HepG2 (cell line): ENCODE results near the gene PSD. TPM values are rescaled to one million over a fixed set of nuclear protein-coding genes. Genes with fewer than 3 reads are reported as not detected.

Experiments used
- ELF1 ChIP-seq: sonication (generic); formaldehyde crosslinking; IDR thresholded peaks from 2 replicates; pipeline ENCODE4 v1.4.0; 2020; ENCODE audit warnings: missing genetic modification reagents
- ELF3 ChIP-seq: IDR thresholded peaks from 2 replicates; pipeline ENCODE4 v1.6.1; 2016; ENCODE audit warnings: missing genetic modification reagents, missing compliant biosample characterization
- GATAD1 ChIP-seq: IDR thresholded peaks from 2 replicates; pipeline ENCODE4 v1.6.1; 2016; ENCODE audit warnings: missing genetic modification reagents, missing compliant biosample characterization
- JUND ChIP-seq: sonication (generic); formaldehyde crosslinking; IDR thresholded peaks from 2 replicates; pipeline ENCODE4 v1.8.0; 2022; ENCODE audit warnings: mild to moderate bottlenecking, missing genetic modification reagents
- NCOR1 ChIP-seq: fragments of 200-600 bp; sonication (generic); IDR thresholded peaks from 2 replicates; pipeline ENCODE4 v1.7.0; 2017; ENCODE audit warnings: antibody characterized with exemption, low read length, borderline replicate concordance
- RARA ChIP-seq: IDR thresholded peaks from 2 replicates; pipeline ENCODE4 v1.6.1; 2016; ENCODE audit warnings: missing genetic modification reagents, missing compliant biosample characterization
- SAP130 ChIP-seq: IDR thresholded peaks from 2 replicates; pipeline ENCODE4 v1.6.1; 2016; ENCODE audit warnings: low read depth
- SIX4 ChIP-seq: sonication (generic); formaldehyde crosslinking; IDR thresholded peaks from 2 replicates; pipeline ENCODE4 v1.4.0; 2020; ENCODE audit warnings: missing genetic modification reagents
- TEAD3 ChIP-seq: optimal IDR thresholded peaks from 2 replicates; pipeline ENCODE3; 2016; ENCODE audit warnings: borderline replicate concordance
- THYN1 ChIP-seq: sonication (generic); formaldehyde crosslinking; IDR thresholded peaks from 2 replicates; pipeline ENCODE4 v1.8.1; 2023; ENCODE audit warnings: low read depth, mild to moderate bottlenecking, moderate library complexity, missing genetic modification reagents, borderline replicate concordance
- ZC3H13 ChIP-seq: sonication (generic); formaldehyde crosslinking; IDR thresholded peaks from 2 replicates; pipeline ENCODE4 v1.8.1; 2023; ENCODE audit warnings: mild to moderate bottlenecking, missing genetic modification reagents, moderate library complexity
- ZNF562 ChIP-seq: sonication (generic); formaldehyde crosslinking; IDR thresholded peaks from 2 replicates; pipeline ENCODE4 v1.8.0; 2022; ENCODE audit warnings: missing genetic modification reagents, borderline replicate concordance
- ZSCAN21 ChIP-seq: sonication (generic); formaldehyde crosslinking; IDR thresholded peaks from 2 replicates; pipeline ENCODE4 v1.8.0; 2022; ENCODE audit warnings: mild to moderate bottlenecking, missing genetic modification reagents, moderate library complexity, borderline replicate concordance
- polyA plus RNA-seq, 8 experiments: library from polyadenylated mRNA; depleted of rRNA in 3 of 8; stranded (reverse) in 7 of 8; unstranded in 1 of 8; fragments of >200 nt; fragmentation: Illumina TruSeq in 4 of 8; extraction: Trizol in 4 of 8; gene quantifications; 2 replicates each; pipeline versions ENCODE4 v1.2.1 to v1.2.3, GENCODE V29; 2011 to 2016; ENCODE audit warnings: low read depth in 4 of 8, missing spikeins in 1 of 8, mixed read lengths in 1 of 8; ENCODE audit not compliant: insufficient read depth in 1 of 8
- total RNA-seq, 5 experiments: library from RNA; depleted of rRNA; stranded (reverse); fragments of >200 nt; fragmentation: Illumina TruSeq; extraction: Trizol; gene quantifications; 2 replicates each; pipeline ENCODE4 v1.2.3, GENCODE V29; 2016; ENCODE audit warnings: low read depth in 1 of 5
- TF ChIP-seq, protein P1 (sequence below): sonication (generic); formaldehyde crosslinking; IDR thresholded peaks from 2 replicates; pipeline ENCODE4 v1.8.0; 2022; ENCODE audit warnings: mild to moderate bottlenecking, missing genetic modification reagents, moderate library complexity
- TF ChIP-seq, protein P2 (sequence below): sonication (generic); formaldehyde crosslinking; IDR thresholded peaks from 2 replicates; pipeline ENCODE4 v1.5.0; 2020; ENCODE audit warnings: missing genetic modification reagents
- TF ChIP-seq, protein P3 (sequence below): conservative IDR thresholded peaks from 2 replicates; pipeline ENCODE4 v1.6.1; 2018; ENCODE audit warnings: missing genetic modification reagents
- TF ChIP-seq, protein P4 (sequence below): sonication (generic); formaldehyde crosslinking; IDR thresholded peaks from 2 replicates; pipeline ENCODE4 v1.4.0; 2020; ENCODE audit warnings: missing genetic modification reagents, borderline replicate concordance
- TF ChIP-seq, protein P5 (sequence below): sonication (generic); formaldehyde crosslinking; IDR thresholded peaks from 2 replicates; pipeline ENCODE4 v1.4.0; 2020; ENCODE audit warnings: missing genetic modification reagents, mild to moderate bottlenecking, borderline replicate concordance
- TF ChIP-seq, protein P6 (sequence below): sonication (generic); formaldehyde crosslinking; IDR thresholded peaks from 2 replicates; pipeline ENCODE4 v1.4.0; 2020; ENCODE audit warnings: missing genetic modification reagents

Gene PSD
- total and polyA plus RNA-seq, 2 of the 13 experiments (the other 11 are each of a cell fraction or from before 2014, with no cell fraction given): 0.35 to 0.58 TPM

- TF ChIP-seq, protein P1, sequence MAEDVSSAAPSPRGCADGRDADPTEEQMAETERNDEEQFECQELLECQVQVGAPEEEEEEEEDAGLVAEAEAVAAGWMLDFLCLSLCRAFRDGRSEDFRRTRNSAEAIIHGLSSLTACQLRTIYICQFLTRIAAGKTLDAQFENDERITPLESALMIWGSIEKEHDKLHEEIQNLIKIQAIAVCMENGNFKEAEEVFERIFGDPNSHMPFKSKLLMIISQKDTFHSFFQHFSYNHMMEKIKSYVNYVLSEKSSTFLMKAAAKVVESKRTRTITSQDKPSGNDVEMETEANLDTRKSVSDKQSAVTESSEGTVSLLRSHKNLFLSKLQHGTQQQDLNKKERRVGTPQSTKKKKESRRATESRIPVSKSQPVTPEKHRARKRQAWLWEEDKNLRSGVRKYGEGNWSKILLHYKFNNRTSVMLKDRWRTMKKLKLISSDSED (CRISPR knock-in tag): no peak
- TF ChIP-seq, protein P2, sequence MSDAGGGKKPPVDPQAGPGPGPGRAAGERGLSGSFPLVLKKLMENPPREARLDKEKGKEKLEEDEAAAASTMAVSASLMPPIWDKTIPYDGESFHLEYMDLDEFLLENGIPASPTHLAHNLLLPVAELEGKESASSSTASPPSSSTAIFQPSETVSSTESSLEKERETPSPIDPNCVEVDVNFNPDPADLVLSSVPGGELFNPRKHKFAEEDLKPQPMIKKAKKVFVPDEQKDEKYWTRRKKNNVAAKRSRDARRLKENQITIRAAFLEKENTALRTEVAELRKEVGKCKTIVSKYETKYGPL (CRISPR knock-in tag): 0 out of 2 replicates have a peak, but pooled peaks have one; percentile 42
- TF ChIP-seq NCOR1 (peak; percentile 6; the same call in 1 of the 2 replicates), JUND (CRISPR knock-in tag) (peak; percentile 53; the same call in 1 of the 2 replicates), RARA (peak; percentile 52), SIX4 (CRISPR knock-in tag) (peak; percentile 17; the same call in 1 of the 2 replicates), TEAD3 (CRISPR knock-in tag) (peak; percentile 31), ELF1 (CRISPR knock-in tag) (peak; percentile 79), GATAD1 (CRISPR knock-in tag) (peak; percentile 98), SAP130 (CRISPR knock-in tag) (peak; percentile 95), ZC3H13 (CRISPR knock-in tag) (peak; percentile 74; the same call in 1 of the 2 replicates), THYN1 (CRISPR knock-in tag) (0 out of 2 replicates have a peak, but pooled peaks have one; percentile 82), ZSCAN21 (CRISPR knock-in tag) (peak; percentile 81; the same call in 1 of the 2 replicates), ZNF562 (CRISPR knock-in tag) (no peak), ELF3 (CRISPR knock-in tag) (peak; percentile 74)
- TF ChIP-seq, protein P3, sequence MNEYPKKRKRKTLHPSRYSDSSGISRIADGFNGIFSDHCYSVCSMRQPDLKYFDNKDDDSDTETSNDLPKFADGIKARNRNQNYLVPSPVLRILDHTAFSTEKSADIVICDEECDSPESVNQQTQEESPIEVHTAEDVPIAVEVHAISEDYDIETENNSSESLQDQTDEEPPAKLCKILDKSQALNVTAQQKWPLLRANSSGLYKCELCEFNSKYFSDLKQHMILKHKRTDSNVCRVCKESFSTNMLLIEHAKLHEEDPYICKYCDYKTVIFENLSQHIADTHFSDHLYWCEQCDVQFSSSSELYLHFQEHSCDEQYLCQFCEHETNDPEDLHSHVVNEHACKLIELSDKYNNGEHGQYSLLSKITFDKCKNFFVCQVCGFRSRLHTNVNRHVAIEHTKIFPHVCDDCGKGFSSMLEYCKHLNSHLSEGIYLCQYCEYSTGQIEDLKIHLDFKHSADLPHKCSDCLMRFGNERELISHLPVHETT (CRISPR knock-in tag): peak; percentile 83
- TF ChIP-seq, protein P4, sequence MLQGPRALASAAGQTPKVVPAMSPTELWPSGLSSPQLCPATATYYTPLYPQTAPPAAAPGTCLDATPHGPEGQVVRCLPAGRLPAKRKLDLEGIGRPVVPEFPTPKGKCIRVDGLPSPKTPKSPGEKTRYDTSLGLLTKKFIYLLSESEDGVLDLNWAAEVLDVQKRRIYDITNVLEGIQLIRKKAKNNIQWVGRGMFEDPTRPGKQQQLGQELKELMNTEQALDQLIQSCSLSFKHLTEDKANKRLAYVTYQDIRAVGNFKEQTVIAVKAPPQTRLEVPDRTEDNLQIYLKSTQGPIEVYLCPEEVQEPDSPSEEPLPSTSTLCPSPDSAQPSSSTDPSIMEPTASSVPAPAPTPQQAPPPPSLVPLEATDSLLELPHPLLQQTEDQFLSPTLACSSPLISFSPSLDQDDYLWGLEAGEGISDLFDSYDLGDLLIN (CRISPR knock-in tag): no peak
- TF ChIP-seq, protein P5, sequence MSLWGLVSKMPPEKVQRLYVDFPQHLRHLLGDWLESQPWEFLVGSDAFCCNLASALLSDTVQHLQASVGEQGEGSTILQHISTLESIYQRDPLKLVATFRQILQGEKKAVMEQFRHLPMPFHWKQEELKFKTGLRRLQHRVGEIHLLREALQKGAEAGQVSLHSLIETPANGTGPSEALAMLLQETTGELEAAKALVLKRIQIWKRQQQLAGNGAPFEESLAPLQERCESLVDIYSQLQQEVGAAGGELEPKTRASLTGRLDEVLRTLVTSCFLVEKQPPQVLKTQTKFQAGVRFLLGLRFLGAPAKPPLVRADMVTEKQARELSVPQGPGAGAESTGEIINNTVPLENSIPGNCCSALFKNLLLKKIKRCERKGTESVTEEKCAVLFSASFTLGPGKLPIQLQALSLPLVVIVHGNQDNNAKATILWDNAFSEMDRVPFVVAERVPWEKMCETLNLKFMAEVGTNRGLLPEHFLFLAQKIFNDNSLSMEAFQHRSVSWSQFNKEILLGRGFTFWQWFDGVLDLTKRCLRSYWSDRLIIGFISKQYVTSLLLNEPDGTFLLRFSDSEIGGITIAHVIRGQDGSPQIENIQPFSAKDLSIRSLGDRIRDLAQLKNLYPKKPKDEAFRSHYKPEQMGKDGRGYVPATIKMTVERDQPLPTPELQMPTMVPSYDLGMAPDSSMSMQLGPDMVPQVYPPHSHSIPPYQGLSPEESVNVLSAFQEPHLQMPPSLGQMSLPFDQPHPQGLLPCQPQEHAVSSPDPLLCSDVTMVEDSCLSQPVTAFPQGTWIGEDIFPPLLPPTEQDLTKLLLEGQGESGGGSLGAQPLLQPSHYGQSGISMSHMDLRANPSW (CRISPR knock-in tag): no peak
- TF ChIP-seq, protein P6, sequence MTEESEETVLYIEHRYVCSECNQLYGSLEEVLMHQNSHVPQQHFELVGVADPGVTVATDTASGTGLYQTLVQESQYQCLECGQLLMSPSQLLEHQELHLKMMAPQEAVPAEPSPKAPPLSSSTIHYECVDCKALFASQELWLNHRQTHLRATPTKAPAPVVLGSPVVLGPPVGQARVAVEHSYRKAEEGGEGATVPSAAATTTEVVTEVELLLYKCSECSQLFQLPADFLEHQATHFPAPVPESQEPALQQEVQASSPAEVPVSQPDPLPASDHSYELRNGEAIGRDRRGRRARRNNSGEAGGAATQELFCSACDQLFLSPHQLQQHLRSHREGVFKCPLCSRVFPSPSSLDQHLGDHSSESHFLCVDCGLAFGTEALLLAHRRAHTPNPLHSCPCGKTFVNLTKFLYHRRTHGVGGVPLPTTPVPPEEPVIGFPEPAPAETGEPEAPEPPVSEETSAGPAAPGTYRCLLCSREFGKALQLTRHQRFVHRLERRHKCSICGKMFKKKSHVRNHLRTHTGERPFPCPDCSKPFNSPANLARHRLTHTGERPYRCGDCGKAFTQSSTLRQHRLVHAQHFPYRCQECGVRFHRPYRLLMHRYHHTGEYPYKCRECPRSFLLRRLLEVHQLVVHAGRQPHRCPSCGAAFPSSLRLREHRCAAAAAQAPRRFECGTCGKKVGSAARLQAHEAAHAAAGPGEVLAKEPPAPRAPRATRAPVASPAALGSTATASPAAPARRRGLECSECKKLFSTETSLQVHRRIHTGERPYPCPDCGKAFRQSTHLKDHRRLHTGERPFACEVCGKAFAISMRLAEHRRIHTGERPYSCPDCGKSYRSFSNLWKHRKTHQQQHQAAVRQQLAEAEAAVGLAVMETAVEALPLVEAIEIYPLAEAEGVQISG: peak; percentile 97
Measured at GRCh38 chr10:102420714-102421506, 2.3 kb upstream of the PSD start, which contains the start of gene FBXL15 (continued).
